ENCODE data around the gene ZDHHC1.

Gene ZDHHC1

GRCh38 chr16:67407176-67407787 is 9.0 kb downstream of the ZDHHC1 start:
- no peak for DNase-seq

DNA sequence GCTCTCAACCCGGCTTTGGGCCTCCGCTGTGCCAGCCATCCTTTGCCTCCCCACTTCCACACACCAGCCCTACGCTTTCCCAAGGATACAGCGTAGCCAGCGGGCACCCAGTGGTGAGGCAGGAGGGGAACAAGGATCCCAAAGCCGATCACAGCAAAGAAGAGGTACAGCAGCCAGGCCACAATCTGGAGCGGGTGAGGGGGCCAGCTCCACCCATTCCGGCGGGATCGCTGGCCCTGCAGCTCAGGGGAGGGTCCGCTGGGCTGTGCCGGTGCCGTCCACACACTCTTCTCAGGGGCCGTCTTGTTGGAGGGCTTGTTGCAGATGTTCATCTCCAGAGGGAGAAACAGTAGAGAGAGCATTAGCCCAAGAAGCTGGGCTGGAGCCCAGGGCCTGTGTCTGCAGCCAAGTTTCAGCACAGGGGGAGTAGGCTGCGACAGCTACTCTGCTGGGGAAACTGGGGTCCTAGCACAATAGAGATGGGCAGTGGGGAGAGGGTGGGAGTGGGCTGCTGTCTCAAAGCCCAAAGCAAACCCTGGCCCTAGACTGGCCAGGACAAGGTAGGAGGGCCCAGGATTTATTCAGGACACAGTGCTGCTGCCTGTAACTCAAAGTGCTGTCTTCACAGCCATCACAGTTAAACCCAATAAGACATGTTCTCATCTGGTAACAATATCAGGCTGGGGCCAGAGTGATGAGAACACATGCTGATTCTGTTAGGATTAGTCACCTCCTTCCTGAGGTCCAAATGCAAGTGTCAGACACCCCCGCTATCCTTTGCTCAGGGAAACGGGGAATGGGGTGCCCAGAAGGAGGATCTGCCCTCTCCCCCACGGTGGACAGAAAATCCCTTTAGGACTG is 9.9 kb downstream of the ZDHHC1 start:
- no peak for DNase-seq

GRCh38 chr16:67405336-67405735 is 10.9 kb downstream of the ZDHHC1 start:
- DNase-seq, result no peak

GRCh38 chr16:67404740-67405226 is 11.5 kb downstream of the ZDHHC1 start:
- DNase-seq, result no peak

GRCh38 chr16:67403976-67404555 is 12.2 kb downstream of the ZDHHC1 start:
- DNase-seq, result no peak

GRCh38 chr16:67400901-67401300 is 15.4 kb downstream of the ZDHHC1 start:
- DNase-seq, result no peak

DNA sequence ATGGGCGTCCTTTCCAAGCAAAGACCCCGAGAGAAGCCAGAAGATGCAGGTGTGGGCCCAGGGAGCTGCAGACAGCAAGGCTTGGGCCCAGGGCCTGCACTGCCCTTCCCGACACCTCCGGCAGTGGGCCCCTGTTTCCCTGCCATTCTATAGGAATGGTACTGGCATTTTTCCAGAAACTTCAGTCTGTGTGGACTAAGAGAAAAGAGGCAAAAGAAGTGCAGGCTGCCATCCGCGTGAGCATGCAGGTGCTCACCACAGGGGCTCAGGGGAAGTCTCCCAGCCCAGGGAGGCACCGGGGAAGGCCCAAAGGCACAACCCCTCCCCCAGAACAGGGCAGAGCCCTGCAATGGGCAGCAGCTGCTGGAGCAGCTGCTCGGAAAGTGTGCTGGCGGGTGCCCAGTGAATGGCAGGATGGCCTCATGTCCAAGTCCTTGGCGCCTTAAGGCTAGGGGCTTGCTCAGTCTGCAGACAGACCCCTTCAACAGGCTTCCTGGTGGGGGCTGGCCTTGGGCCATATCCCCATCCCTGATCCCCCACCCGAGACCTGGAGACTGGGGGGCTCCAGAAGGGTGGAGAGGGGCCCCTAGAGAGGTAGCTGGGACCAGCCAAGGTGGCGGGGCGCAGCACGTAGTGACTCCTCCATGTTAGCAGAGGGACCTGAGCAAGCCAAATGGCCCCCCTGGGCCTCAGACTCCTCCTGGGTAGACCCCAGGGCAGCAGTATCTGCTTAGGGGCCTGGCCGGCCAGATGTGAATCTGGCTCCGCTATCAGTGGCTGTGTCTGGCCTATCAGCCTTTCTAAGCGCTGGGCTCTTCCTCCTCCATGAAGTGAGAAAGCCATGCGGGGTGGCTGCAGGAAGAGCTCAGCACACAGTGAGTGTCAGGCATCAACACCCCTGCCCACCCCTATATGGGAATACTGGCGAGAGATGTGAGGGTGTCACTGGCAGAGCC is 16.2 kb downstream of the ZDHHC1 start:
- DNase-seq, result no peak

DNA sequence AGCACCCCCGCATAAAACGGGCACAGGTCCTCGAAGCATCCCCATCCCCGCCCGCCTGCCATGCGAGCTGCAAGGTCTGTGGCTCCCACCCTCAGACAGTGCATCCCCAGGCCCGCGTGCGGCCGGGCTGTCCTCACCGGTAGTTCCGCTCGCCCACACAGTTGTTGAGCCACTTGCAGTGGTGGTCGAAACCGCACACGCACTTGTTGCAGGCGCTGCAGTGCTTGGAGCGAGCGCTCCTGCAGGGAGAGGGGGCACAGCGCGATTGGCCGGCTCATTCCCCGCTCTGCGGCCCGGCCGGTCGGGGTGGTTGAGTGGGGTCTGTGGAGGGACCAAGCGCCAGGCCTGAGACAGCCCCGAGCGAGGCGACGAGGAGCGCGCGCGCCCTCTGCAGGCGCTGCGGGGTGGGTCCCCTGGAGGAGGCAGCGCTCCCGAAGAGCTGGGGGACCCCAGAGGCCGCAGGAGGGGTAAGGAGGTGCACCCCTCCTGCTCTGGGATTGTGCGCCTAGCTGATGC is 17.0 kb downstream of the ZDHHC1 start:
- peak; percentile 55 for DNase-seq

GRCh38 chr16:67398546-67399217 is 17.6 kb downstream of the ZDHHC1 start:
- DNase-seq, result no peak

DNA sequence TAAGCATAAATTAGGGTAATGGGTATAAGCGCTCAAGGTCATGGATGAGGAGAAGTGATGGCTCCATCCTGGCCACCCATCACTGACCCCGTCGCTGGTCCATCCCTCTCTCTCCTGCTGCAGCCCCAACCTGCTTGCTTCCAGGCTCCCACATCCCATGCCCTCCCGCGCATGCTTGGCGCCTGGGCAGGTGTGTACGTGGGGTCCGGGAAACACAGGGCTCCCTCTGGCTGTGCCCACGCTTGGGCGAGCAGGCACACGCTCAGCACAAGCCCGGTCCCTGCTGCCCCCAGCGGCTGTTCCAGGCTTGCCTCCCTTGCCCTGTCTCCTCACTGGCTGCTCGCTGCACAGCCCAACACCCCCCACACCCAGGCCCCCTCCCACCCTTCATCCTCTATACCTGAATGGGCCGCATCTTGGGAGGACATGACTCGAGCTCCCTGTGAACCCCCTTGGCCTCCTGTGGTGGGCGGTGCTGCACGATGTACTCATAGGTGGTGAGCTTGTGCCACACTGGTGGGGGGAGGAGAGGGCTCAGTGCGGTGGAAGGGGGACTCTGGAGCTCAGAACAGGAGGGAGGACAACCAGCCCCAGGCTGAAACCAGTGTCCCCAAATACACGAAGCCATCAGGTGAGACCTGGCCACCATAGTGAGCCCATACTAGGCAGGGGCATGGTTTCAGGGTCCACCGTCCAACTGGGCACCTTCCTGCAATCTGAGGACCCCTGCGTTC is 18.3 kb downstream of the ZDHHC1 start:
- no peak for DNase-seq

DNA sequence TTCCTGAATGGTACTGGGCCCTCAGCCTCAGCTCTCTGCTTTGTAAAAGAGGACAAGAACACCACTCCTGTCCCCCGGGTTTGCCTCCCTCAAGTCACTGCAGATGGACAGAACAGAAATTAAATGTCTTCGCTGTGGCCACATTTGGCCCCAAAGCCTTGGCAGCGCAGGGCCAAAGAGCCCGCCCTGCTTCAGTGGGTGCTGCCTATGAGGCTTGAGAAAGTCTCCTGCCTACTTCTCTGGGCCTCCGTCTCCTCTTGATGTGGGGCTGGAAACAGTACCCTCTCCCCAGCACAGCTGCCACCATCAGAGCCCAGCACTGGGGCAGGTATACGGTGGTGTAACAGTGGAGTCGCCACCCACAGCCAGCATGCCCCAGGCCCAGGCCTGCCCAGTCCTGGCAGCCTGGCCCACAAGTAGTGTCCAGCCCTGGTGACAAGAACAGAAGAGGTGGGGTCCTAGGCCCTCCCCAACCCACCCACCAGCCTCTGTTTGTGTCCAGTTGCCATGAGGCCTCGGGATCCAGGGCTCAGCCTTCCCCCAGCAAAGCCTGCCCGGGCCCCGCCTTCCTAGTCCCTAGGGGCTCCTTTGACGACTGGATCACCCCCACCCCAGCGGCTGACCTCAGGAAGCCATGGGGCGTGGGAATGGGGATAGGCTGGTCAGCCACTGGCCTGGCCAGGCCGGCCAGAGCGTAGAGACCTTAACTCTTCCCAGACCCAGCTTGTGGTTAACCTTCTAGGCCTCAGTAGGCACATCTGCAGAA is 19.1 kb downstream of the ZDHHC1 start:
- DNase-seq, result no peak

DNA sequence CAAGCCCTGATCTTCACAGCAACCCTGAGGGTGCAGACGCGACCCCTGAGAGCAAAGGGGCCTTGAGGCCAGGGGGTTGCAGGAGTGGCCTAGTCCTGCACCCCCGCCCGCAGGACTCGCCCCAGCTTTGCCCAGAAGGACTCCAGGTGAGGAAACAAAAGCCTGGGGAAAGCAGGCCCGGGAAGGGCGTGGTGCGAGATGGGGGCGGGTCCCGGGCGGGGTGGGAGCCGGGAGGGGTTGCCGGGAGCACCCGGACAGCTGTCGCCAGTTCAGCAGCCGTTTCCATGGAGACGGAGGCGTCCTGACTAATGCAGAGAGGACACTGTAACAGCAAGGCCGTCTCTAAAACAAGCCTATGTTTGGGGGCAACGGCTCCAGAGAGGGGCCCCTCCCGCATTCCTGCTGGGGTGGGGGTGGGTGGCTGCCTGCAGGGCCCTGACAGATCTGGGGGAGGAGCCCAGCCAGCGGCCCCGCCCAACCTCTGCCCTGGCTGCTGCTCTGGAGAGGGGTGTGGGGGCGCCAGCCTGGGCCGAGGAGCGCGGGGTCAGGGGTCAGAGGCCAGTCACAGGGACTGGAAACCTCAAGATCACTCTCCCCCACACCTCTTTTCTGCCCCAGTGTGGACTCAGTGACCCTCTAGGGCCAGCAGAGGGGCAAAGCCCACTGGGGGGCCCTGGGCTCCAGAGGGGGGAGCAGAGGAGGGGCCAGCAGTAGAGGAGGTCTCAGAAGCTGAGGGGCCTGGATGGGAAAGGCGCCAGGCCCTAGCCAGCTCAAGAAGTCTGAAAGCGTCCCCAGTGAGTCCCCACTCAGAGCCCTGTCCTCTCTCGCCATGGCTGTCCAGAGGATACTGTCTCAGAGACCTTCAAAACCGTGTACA is 19.9 kb downstream of the ZDHHC1 start:
- DNase-seq, result no peak

DNA sequence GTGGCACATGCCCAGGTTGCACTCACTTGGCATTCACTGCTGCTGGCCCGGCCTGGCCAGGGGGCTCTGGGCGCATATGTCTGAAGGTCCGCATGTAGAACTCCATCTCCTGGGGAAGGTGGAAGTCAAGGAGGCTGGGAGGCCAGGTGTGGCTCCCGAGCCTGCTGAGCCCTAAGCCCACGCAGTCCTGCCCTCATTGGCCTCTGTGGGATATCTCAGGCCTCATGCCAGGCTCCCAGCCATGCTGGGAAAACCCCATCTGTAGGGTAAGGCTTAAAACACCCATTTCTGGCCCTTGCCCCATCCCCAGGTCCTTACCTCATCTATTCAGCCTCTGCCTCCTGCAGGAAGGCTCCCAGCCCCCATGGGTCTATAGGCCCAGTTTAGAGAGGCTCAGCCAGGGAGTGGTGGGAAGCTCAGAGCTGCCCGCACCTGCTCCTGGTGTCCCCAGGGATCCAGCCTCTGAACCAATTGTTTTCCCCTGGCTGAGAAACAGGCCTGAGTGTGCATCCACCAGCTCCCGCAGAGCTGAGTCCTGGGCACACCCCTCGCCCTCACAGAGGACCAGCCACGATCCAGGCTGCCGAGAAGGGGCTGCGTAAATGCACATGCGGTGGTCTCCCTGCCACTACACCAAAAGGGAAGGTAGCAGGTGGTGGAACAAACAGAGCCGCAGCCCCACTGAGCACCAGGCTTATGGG is 20.7 kb downstream of the ZDHHC1 start:
- no peak for DNase-seq

- DNase-seq, result no peak
Observed at GRCh38 chr16:67395105-67395457, 21.2 kb downstream of the ZDHHC1 start.

DNA sequence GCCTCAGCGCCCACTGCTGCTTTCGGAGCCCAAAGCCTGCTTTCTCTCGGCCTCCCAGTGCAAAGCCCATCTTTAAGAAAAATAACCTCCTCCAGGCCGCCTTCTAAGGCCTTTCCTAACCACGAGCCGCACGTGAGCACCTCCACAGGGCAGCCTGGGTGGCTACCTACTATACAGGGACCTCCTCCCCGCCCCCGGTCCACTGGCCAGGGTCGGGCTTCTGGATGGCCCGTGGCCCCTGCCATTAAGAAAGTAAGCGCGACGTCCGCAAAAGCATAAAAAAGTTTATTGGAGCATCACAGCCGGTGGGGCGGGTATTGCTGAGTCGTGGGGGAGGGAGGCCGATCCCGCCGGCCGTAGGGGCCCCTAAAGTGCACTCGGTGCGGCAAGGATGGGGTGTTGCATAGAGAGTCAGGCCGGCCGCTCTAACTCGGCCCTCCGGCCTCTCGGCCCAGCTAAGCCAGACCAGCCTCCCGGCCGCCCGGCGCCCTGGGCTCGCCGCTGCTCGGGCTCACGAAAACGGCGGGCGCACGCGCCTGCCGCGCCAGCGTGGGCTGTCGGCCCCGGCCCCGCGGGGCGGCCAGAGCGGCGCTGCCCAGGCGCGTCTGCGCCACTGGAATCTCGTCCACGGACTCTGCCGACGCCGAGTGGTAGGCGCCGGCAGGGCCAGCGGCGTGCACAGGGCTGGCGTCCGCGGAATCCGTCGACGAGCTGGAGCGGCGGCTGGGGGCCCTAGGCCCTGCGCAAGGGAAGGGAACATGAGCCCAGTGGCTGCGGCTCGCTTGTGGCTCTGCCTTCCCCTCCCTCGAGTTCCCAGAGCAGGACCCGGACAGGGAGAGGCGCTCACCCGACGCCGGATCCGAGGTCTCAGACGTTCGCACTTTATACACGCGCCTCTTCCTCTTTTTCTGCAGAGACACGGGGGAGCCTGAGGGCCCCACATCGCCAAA is 21.8 kb downstream of the ZDHHC1 start:
- DNase-seq, result no peak

DNA sequence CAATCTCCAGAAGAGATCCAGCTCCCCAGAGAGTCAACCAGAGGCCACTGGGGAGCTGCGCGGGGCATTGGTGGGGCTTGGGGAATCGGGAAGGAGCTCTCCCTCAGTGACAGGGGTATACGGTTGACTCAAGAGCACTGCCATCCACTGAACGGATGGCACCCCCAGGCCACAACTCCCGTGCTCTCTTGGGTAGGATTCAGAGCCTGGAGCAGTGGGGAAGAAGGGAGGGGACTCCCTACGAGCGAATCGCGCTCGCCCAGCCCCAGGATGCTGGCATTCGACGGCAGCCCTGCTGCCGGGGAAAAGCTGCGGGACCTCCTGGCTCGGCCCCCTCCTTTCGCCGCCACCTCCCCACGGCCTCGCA is 22.5 kb downstream of the ZDHHC1 start:
- no peak for DNase-seq

GRCh38 chr16:67393111-67393787 is 23.0 kb downstream of the ZDHHC1 start, which contains the start of gene TPPP3:
Gene TPPP3 (minus strand): TSS chr16:67393498. CDS start chr16:67391111, 2,387 bp downstream.
- peak; percentile 25 for DNase-seq

Data from stimulated activated CD4-positive, alpha-beta T cell treated with anti-CD3 and anti-CD28 coated beads, Interleukin-12 subunit alpha, Interleukin-12 subunit beta, amount 100 ng/mL, for 4 hours (primary cell).